ENCODE results near the gene DEGS2.

The DEGS2 gene

GRCh38 chr14:100178691-100179090 is 19.2 kb upstream of the DEGS2 start:
- ATAC-seq (ENCODE audit: low read depth) (no peak), DNase-seq (ENCODE audit: low spot score) (no peak)
- H3K27me3 ChIP-seq (ENCODE audit: insufficient read depth, poor library complexity, severe bottlenecking), result no peaks in the 10 kb centered on the region
- TF ChIP-seq, protein P1, sequence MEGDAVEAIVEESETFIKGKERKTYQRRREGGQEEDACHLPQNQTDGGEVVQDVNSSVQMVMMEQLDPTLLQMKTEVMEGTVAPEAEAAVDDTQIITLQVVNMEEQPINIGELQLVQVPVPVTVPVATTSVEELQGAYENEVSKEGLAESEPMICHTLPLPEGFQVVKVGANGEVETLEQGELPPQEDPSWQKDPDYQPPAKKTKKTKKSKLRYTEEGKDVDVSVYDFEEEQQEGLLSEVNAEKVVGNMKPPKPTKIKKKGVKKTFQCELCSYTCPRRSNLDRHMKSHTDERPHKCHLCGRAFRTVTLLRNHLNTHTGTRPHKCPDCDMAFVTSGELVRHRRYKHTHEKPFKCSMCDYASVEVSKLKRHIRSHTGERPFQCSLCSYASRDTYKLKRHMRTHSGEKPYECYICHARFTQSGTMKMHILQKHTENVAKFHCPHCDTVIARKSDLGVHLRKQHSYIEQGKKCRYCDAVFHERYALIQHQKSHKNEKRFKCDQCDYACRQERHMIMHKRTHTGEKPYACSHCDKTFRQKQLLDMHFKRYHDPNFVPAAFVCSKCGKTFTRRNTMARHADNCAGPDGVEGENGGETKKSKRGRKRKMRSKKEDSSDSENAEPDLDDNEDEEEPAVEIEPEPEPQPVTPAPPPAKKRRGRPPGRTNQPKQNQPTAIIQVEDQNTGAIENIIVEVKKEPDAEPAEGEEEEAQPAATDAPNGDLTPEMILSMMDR (IDR thresholded peaks at IDR 0.05; ENCODE audit: poor library complexity, severe bottlenecking), result no peak
- no peaks in the 10 kb centered on the region for H3K36me3 ChIP-seq (ENCODE audit: low read depth)
- H3K4me1 ChIP-seq (ENCODE audit: insufficient read depth, poor library complexity, severe bottlenecking), result no peaks in the 10 kb centered on the region
- H3K27ac ChIP-seq (ENCODE audit: poor library complexity, severe bottlenecking), result no peak overlapping the region
- no peak overlapping the region for H3K4me3 ChIP-seq (ENCODE audit: severe bottlenecking)
- no peaks in the 10 kb centered on the region for H3K9me3 ChIP-seq (ENCODE audit: severe bottlenecking)

DNA sequence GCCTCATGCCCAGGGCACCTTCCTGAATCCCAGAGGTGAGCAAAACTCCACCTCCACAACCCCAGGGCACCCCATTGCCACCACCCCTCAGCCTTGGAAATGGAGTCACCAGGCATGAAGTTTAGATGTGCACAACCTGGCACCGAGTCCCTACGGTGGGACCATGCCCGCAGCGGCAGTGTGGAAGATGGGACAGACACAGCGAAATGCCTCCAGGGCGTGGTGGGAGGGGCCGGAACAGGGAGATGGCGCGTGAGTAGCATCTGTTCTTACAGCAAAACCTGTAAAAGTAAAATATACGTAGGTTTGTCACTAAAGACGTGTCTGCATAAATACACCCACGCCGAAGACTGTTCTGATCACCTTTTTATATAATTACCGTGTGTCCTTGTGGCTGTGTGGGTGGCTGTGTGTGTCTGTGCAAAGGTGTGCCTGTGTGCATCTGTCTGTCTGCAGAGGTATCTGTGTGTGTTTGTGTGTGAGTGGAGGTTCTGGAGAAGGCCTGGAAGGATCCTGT is 17.4 kb upstream of the DEGS2 start:
- DNase-seq (ENCODE audit: low spot score) (no peak), ATAC-seq (ENCODE audit: low read depth) (no peak)
- Histone ChIP-seq H3K27me3 (ENCODE audit: insufficient read depth, poor library complexity, severe bottlenecking) (no peaks in the 10 kb centered on the region), H3K36me3 (ENCODE audit: low read depth) (no peaks in the 10 kb centered on the region), H3K4me3 (ENCODE audit: severe bottlenecking) (no peak overlapping the region), H3K9me3 (ENCODE audit: severe bottlenecking) (no peaks in the 10 kb centered on the region), H3K4me1 (ENCODE audit: insufficient read depth, poor library complexity, severe bottlenecking) (no peaks in the 10 kb centered on the region), H3K27ac (ENCODE audit: poor library complexity, severe bottlenecking) (no peak overlapping the region)
- TF ChIP-seq, protein P1 (IDR thresholded peaks at IDR 0.05; ENCODE audit: poor library complexity, severe bottlenecking), result no peak

DNA sequence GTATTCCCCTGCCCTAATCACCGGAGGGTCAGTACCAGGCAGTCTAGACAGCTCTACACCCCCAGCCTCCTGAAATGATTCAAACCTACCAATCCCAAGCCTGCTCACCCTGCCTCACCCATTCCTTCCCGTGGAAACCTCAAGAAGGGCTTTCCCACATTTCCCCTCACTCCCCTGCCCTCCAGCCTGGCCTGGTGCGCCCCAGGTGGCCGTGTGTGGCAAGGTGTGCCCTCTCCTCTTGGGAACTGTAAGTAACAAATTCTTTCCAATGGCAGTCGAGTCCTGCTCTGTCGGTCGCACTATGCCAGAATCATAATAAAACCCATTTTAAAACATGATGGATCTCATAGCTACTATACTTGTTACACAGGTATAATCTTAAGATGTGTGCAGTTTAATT is 13.9 kb upstream of the DEGS2 start:
- Histone ChIP-seq H3K4me1 (ENCODE audit: insufficient read depth, poor library complexity, severe bottlenecking) (no peaks in the 10 kb centered on the region), H3K27ac (ENCODE audit: poor library complexity, severe bottlenecking) (no peak overlapping the region), H3K36me3 (ENCODE audit: low read depth) (no peaks in the 10 kb centered on the region), H3K4me3 (ENCODE audit: severe bottlenecking) (no peak overlapping the region), H3K9me3 (ENCODE audit: severe bottlenecking) (no peaks in the 10 kb centered on the region), H3K27me3 (ENCODE audit: insufficient read depth, poor library complexity, severe bottlenecking) (no peaks in the 10 kb centered on the region)
- ATAC-seq (ENCODE audit: low read depth) (no peak), DNase-seq (ENCODE audit: low spot score) (no peak)
- TF ChIP-seq, protein P1 (IDR thresholded peaks at IDR 0.05; ENCODE audit: poor library complexity, severe bottlenecking), result no peak

DNA sequence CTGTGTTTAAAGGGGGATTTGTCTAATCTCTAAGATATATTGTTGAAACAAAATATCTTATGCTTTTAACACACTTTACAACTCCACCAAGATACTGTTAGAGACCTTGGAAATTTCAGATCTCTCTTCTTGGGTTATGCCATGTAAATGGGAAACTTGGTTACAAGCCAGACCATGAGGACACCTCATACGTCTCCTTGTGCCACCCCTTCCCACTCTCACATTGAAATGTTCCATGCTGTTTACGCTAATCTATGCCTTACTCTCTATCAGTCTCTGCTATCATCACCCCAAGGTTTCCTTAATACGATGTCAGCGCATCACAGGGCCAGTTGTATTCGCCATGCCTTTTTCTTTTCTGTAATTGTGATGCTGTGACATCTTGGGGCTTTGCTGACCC is 13.4 kb upstream of the DEGS2 start:
- H3K9me3 ChIP-seq (ENCODE audit: severe bottlenecking), result no peaks in the 10 kb centered on the region
- H3K4me3 ChIP-seq (ENCODE audit: severe bottlenecking), result no peak overlapping the region
- H3K36me3 ChIP-seq (ENCODE audit: low read depth), result no peaks in the 10 kb centered on the region
- no peak for DNase-seq (ENCODE audit: low spot score)
- no peaks in the 10 kb centered on the region for H3K4me1 ChIP-seq (ENCODE audit: insufficient read depth, poor library complexity, severe bottlenecking)
- TF ChIP-seq, protein P1 (IDR thresholded peaks at IDR 0.05; ENCODE audit: poor library complexity, severe bottlenecking), result no peak
- H3K27ac ChIP-seq (ENCODE audit: poor library complexity, severe bottlenecking), result no peak overlapping the region
- no peak for ATAC-seq (ENCODE audit: low read depth)
- H3K27me3 ChIP-seq (ENCODE audit: insufficient read depth, poor library complexity, severe bottlenecking), result no peaks in the 10 kb centered on the region

DNA sequence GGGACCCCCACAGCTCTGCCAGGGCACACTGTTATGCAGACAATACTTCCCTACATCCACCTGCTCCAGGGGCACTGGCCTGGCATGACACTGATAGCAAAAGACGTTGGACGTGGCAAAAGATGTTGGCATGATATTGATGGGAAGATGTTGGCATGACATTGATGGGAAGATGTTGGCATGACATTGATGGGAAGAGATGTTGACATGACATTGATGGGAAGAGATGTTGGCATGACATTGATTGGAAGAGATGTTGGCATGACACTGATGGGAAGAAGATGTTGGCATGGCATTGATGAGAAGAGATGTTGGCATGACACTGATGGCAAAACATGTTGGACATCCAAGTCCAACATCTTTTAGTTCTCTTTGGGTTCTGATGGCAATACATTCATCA is 11.4 kb upstream of the DEGS2 start:
- ATAC-seq (ENCODE audit: low read depth), result no peak
- Histone ChIP-seq H3K4me1 (ENCODE audit: insufficient read depth, poor library complexity, severe bottlenecking) (no peaks in the 10 kb centered on the region), H3K27ac (ENCODE audit: poor library complexity, severe bottlenecking) (no peak overlapping the region), H3K36me3 (ENCODE audit: low read depth) (no peaks in the 10 kb centered on the region), H3K9me3 (ENCODE audit: severe bottlenecking) (no peaks in the 10 kb centered on the region), H3K4me3 (ENCODE audit: severe bottlenecking) (no peak overlapping the region), H3K27me3 (ENCODE audit: insufficient read depth, poor library complexity, severe bottlenecking) (peaks cover 5% of the 10 kb centered on the region)
- DNase-seq (ENCODE audit: low spot score), result no peak
- TF ChIP-seq, protein P1 (IDR thresholded peaks at IDR 0.05; ENCODE audit: poor library complexity, severe bottlenecking), result no peak

Data from RWPE2 (cell line).